Stimulated activated CD4-positive, alpha-beta T cell treated with anti-CD3 and anti-CD28 coated beads, TNF-alpha, amount 100 ng/mL, for 48 hours (primary cell): ENCODE results near the gene TBL1X.
A peak's percentile ranks its signal among the peaks of the same experiment; 100 is the strongest.

Experiments
- DNase-seq, 3 donors: peaks; one replicate each; pipeline ENCODE4 v3.0.0-alpha.2; 2020; ENCODE audit warnings: low read depth in 3 of 3

Gene TBL1X

GRCh38 chrX:9498236-9498635, 33.4 kb downstream of the TBL1X start:
- no peak for DNase-seq

- no peak for DNase-seq
Observed at GRCh38 chrX:9500584-9500983, 35.7 kb downstream of the TBL1X start.

- DNase-seq = no peak
Observed at GRCh38 chrX:9501362-9501761, 36.5 kb downstream of the TBL1X start.

- DNase-seq = no peak
Observed at GRCh38 chrX:9503261-9503660, 38.4 kb downstream of the TBL1X start.

- DNase-seq = no peak
Observed at GRCh38 chrX:9510366-9510765, 45.5 kb downstream of the TBL1X start.

- DNase-seq = no peak
Observed at GRCh38 chrX:9510980-9511379, 46.1 kb downstream of the TBL1X start.

- no peak for DNase-seq
Observed at GRCh38 chrX:9515489-9515888, 50.6 kb downstream of the TBL1X start.

- DNase-seq = no peak
Observed at GRCh38 chrX:9515973-9516538, 51.2 kb downstream of the TBL1X start.

- DNase-seq = no peak
Observed at GRCh38 chrX:9516635-9517034, 51.8 kb downstream of the TBL1X start.

GRCh38 chrX:9518051-9518450, 53.2 kb downstream of the TBL1X start:
- DNase-seq = no peak

GRCh38 chrX:9518889-9519288, 54.0 kb downstream of the TBL1X start:
- no peak for DNase-seq

GRCh38 chrX:9519546-9520216, 54.8 kb downstream of the TBL1X start:
- no peak for DNase-seq

- no peak for DNase-seq
Observed at GRCh38 chrX:9520217-9520590, 55.3 kb downstream of the TBL1X start.

- no peak for DNase-seq
Observed at GRCh38 chrX:9522378-9523155, 57.7 kb downstream of the TBL1X start.

GRCh38 chrX:9525511-9526248, 60.8 kb downstream of the TBL1X start:
- DNase-seq = peak in 1 of 3 donors; percentile 6

GRCh38 chrX:9526965-9527364, 62.1 kb downstream of the TBL1X start:
- DNase-seq = no peak

- no peak for DNase-seq
Observed at GRCh38 chrX:9528498-9528897, 63.6 kb downstream of the TBL1X start.

GRCh38 chrX:9529223-9529622, 64.4 kb downstream of the TBL1X start:
- no peak for DNase-seq

- peak in 2 of 3 donors; percentile 21 to 36 for DNase-seq
Observed at GRCh38 chrX:9530848-9531274, 66.0 kb downstream of the TBL1X start.

GRCh38 chrX:9532349-9532748, 67.5 kb downstream of the TBL1X start:
- no peak for DNase-seq

- no peak for DNase-seq
Observed at GRCh38 chrX:9533611-9534010, 68.8 kb downstream of the TBL1X start.

GRCh38 chrX:9534686-9535085, 69.8 kb downstream of the TBL1X start:
- no peak for DNase-seq
